Adrenal gland (tissue), 5 donors: ENCODE results near the gene DRC3.

Experiments used
- POLR2A ChIP-seq, 2 donors: fragments of 450-650 bp; IDR thresholded peaks; one replicate each; pipeline ENCODE4 v1.6.1; 2017; ENCODE audit warnings: antibody characterized with exemption in 2 of 2, mild to moderate bottlenecking in 2 of 2, moderate library complexity in 1 of 2
- TF ChIP-seq, protein P1 (sequence below), 6 experiments: fragments of 450-650 bp in 4 of 6; fragments of 200-600 bp in 2 of 6; sonication (generic) in 1 of 6; IDR thresholded peaks; 1 replicate in 5 of 6; 2 replicates in 1 of 6; pipeline versions ENCODE4 v1.5.1 to v1.8.0; 2016 to 2021; ENCODE audit warnings: antibody characterized with exemption in 6 of 6, mild to moderate bottlenecking in 2 of 6, moderate library complexity in 1 of 6
- donor health status: DM: no; HTN: no; CAD: no.

DNA sequence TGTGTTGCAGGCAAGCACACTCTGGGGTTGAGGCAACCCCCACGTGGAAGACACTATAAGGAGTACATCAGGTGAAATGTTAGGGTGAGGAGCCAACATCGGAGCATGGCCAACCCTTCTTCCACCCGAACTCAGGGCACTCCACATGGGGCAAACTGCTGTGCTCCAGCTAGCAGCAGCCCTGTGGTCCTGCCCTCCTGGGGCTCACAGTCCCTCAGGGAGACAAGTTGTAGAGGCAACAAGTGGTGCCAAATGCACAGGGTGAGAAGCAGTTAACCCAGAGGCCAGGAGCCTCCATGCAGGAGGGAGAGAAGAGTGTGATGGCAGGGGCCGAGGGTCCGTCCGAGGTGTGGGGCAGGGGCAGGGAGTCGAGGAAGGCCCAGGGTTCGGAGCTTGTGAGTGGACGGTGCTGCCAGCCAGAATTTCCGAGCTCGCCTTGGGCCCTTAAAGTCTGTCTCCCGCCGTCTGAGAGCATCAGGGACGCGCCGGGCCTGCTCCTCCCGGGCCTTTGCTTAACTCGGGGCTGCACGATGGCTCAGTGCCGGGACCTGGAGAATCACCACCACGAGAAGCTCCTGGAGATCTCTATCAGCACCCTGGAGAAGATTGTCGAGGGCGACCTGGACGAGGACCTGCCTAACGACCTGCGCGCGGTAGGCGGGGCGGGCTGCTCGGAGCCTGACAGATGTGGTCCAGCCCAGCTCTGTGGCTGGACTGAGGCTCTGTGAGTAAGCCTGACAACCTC is 34.0 kb downstream of the DRC3 start:
- no peak for TF ChIP-seq POLR2A (IDR thresholded peaks at IDR 0.05)
- TF ChIP-seq, protein P1, sequence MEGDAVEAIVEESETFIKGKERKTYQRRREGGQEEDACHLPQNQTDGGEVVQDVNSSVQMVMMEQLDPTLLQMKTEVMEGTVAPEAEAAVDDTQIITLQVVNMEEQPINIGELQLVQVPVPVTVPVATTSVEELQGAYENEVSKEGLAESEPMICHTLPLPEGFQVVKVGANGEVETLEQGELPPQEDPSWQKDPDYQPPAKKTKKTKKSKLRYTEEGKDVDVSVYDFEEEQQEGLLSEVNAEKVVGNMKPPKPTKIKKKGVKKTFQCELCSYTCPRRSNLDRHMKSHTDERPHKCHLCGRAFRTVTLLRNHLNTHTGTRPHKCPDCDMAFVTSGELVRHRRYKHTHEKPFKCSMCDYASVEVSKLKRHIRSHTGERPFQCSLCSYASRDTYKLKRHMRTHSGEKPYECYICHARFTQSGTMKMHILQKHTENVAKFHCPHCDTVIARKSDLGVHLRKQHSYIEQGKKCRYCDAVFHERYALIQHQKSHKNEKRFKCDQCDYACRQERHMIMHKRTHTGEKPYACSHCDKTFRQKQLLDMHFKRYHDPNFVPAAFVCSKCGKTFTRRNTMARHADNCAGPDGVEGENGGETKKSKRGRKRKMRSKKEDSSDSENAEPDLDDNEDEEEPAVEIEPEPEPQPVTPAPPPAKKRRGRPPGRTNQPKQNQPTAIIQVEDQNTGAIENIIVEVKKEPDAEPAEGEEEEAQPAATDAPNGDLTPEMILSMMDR (IDR thresholded peaks at IDR 0.05): no peak
